ENCODE data around the gene BSPRY. TPM values are rescaled to one million over a fixed set of nuclear protein-coding genes. Genes with fewer than 3 reads are reported as not detected.
"Not testable (repeated sequence)": the region's sequence is repeated elsewhere in the genome, so short reads cannot be mapped to it uniquely, and the experiment has no call there.

The BSPRY gene
- polyA plus RNA-seq, 3 donors = 10.0 to 11.1 (median 10.5) TPM

GRCh38 chr9:113337714-113338113, 11.6 kb upstream of the BSPRY start:
- no peak for DNase-seq

GRCh38 chr9:113340011-113340699, 9.2 kb upstream of the BSPRY start, which contains the start of gene WDR31:
Gene WDR31 (minus strand): TSS chr9:113340275. CDS start chr9:113332022, 8,253 bp downstream.
- DNase-seq = peak; percentile 90

GRCh38 chr9:113341712-113342410, 7.5 kb upstream of the BSPRY start:
- DNase-seq = no peak

- peak; percentile 80 for DNase-seq
Observed at GRCh38 chr9:113343732-113344231, 5.6 kb upstream of the BSPRY start.

- DNase-seq = no peak
Observed at GRCh38 chr9:113345190-113345589, 4.2 kb upstream of the BSPRY start.

GRCh38 chr9:113345671-113346070, 3.7 kb upstream of the BSPRY start:
- no peak for DNase-seq

GRCh38 chr9:113348437-113348836, 904 bp upstream of the BSPRY start:
- DNase-seq = no peak

GRCh38 chr9:113349066-113349444, 286 bp upstream of the BSPRY start:
- DNase-seq = no peak

- no peak for DNase-seq
Observed at GRCh38 chr9:113350107-113350661, 843 bp downstream of the BSPRY start.

- DNase-seq = no peak
Observed at GRCh38 chr9:113350937-113351336, 1.6 kb downstream of the BSPRY start.

- no peak for DNase-seq
Observed at GRCh38 chr9:113352006-113352405, 2.7 kb downstream of the BSPRY start.

- no peak for DNase-seq
Observed at GRCh38 chr9:113352411-113352810, 3.1 kb downstream of the BSPRY start.

GRCh38 chr9:113355040-113355596, 5.8 kb downstream of the BSPRY start:
- DNase-seq = no peak

GRCh38 chr9:113356686-113357292, 7.4 kb downstream of the BSPRY start:
- no peak for DNase-seq

GRCh38 chr9:113359385-113359784, 10.0 kb downstream of the BSPRY start:
- no peak for DNase-seq

- no peak for DNase-seq
Observed at GRCh38 chr9:113360242-113360842, 11.0 kb downstream of the BSPRY start.

- DNase-seq = no peak
Observed at GRCh38 chr9:113361304-113362018, 12.1 kb downstream of the BSPRY start.

GRCh38 chr9:113363336-113363735, 14.0 kb downstream of the BSPRY start:
- DNase-seq = no peak

GRCh38 chr9:113364951-113365350, 15.6 kb downstream of the BSPRY start:
- DNase-seq = no peak

GRCh38 chr9:113365652-113366051, 16.3 kb downstream of the BSPRY start:
- not testable (repeated sequence) for DNase-seq

- no peak for DNase-seq
Observed at GRCh38 chr9:113368348-113368981, 19.1 kb downstream of the BSPRY start.
